SK-N-SH (cell line): ENCODE data around the gene TIAL1. TPM values are rescaled to one million over a fixed set of nuclear protein-coding genes. Genes with fewer than 3 reads are reported as not detected.

Experiments used
- CTCF ChIA-PET: fragments of 300-600, 350-600 bp; formaldehyde crosslinking; extraction: SDS; loops from one replicate; lab custom pipeline; 2021; lab: Yijun Ruan, JAX
- POLR2A ChIA-PET: fragments of 350-600 bp; sonication (Branson Sonifier 250); formaldehyde crosslinking; extraction: SDS; loops from one replicate; lab custom pipeline; 2020; ENCODE audit warnings: antibody characterized with exemption, inconsistent platforms; lab: Yijun Ruan, JAX
- DNase-seq: peaks from one replicate; pipeline ENCODE4 v3.0.0; 2012
- H2AFZ ChIP-seq: fragments of 200-600 bp; sonication (generic); 2 replicates; pipeline ENCODE4 v1.8.1; 2016; ENCODE audit warnings: antibody characterized with exemption, mild to moderate bottlenecking, low read depth
- H3F3A ChIP-seq: fragments of 200-600 bp; sonication (generic); replicated peaks from 2 replicates; pipeline ENCODE3; 2016; ENCODE audit warnings: antibody characterized with exemption, mild to moderate bottlenecking; ENCODE audit not compliant: insufficient read depth
- H3K27ac ChIP-seq, 2 experiments: fragments of 200-500 bp in 1 of 2; fragments of 200-600 bp in 1 of 2; sonication (Bioruptor generic) in 1 of 2; sonication (generic), shearing (Covaris generic) in 1 of 2; 2 replicates each; pipeline versions ENCODE4 v1.5.1 to v1.6.1; 2014 to 2016; ENCODE audit warnings: low read depth in 2 of 2, inconsistent platforms in 1 of 2, low read length in 1 of 2, mild to moderate bottlenecking in 1 of 2, mixed read lengths in 1 of 2
- H3K27me3 ChIP-seq: fragments of 200-600 bp; sonication (generic), shearing (Covaris generic); 2 replicates; pipeline ENCODE4 v1.6.1; 2016; ENCODE audit warnings: mixed run types; ENCODE audit not compliant: insufficient read depth
- H3K36me3 ChIP-seq, 2 experiments: fragments of 200-500 bp in 1 of 2; fragments of 200-600 bp in 1 of 2; sonication (Bioruptor generic) in 1 of 2; sonication (generic) in 1 of 2; replicated peaks in 1 of 2; 2 replicates each; pipeline versions ENCODE3 to v1.5.1; 2014 to 2016; ENCODE audit warnings: low read length in 1 of 2, mild to moderate bottlenecking in 1 of 2; ENCODE audit not compliant: insufficient read depth in 2 of 2, control insufficient read depth in 1 of 2
- H3K4me1 ChIP-seq, 2 experiments: fragments of 200-500 bp in 1 of 2; fragments of 200-600 bp in 1 of 2; sonication (Bioruptor generic) in 1 of 2; sonication (generic), shearing (Covaris generic) in 1 of 2; 2 replicates each; pipeline versions ENCODE4 v1.5.1 to v1.6.1; 2014 to 2016; ENCODE audit warnings: low read depth in 1 of 2, low read length in 1 of 2, mixed run types in 1 of 2; ENCODE audit not compliant: insufficient read depth in 2 of 2, control insufficient read depth in 1 of 2
- H3K4me2 ChIP-seq: fragments of 200-600 bp; sonication (generic), shearing (Covaris generic); 2 replicates; pipeline ENCODE4 v1.6.1; 2017; ENCODE audit warnings: mixed run types
- H3K4me3 ChIP-seq, 2 experiments: fragments of 200-500 bp in 1 of 2; fragments of 200-600 bp in 1 of 2; sonication (Bioruptor generic) in 1 of 2; sonication (generic), shearing (Covaris generic) in 1 of 2; 2 replicates each; pipeline versions ENCODE4 v1.5.1 to v1.8.1; 2014 to 2016; ENCODE audit warnings: low read depth in 2 of 2, inconsistent platforms in 1 of 2, low read length in 1 of 2, mild to moderate bottlenecking in 1 of 2, mixed read lengths in 1 of 2, moderate library complexity in 1 of 2
- H3K79me2 ChIP-seq: fragments of 200-600 bp; sonication (generic); 2 replicates; pipeline ENCODE4 v1.8.1; 2017; ENCODE audit warnings: mild to moderate bottlenecking; ENCODE audit not compliant: insufficient read depth
- H3K9ac ChIP-seq: fragments of 200-600 bp; sonication (generic); 2 replicates; pipeline ENCODE4 v1.6.1; 2017; ENCODE audit warnings: mixed run types
- H3K9me2 ChIP-seq: fragments of 200-600 bp; sonication (generic); 2 replicates; pipeline ENCODE4 v1.6.1; 2017; ENCODE audit warnings: mixed run types
- H3K9me3 ChIP-seq: fragments of 200-600 bp; sonication (generic); 2 replicates; pipeline ENCODE4 v1.6.1; 2017; ENCODE audit warnings: mixed run types, mild to moderate bottlenecking, moderate library complexity
- H4K20me1 ChIP-seq: fragments of 200-600 bp; sonication (generic); 2 replicates; pipeline ENCODE4 v1.6.1; 2017; ENCODE audit warnings: mild to moderate bottlenecking, mixed run types; ENCODE audit not compliant: insufficient read depth
- CHD2 ChIP-seq: fragments of 150-350 bp; IDR thresholded peaks from 2 replicates; pipeline ENCODE4 v1.6.1; 2018; ENCODE audit warnings: low read length; ENCODE audit not compliant: partially characterized antibody
- ELF1 ChIP-seq: IDR thresholded peaks from 2 replicates; pipeline ENCODE4 v1.4.0; 2012
- EP300 ChIP-seq, 2 experiments: IDR thresholded peaks; 2 replicates each; pipeline versions ENCODE4 v1.4.0 to v1.6.1; 2012; ENCODE audit warnings: borderline replicate concordance in 1 of 2, low read depth in 1 of 2, low read length in 1 of 2
- EZH2phosphoT487 ChIP-seq: fragments of 200-600 bp; sonication (generic); IDR thresholded peaks from 2 replicates; pipeline ENCODE4 v1.6.1; 2017; ENCODE audit warnings: low read depth, mixed run types, mild to moderate bottlenecking, antibody characterized with exemption, moderate library complexity, borderline replicate concordance
- FOSL2 ChIP-seq: IDR thresholded peaks from 2 replicates; pipeline ENCODE4 v1.4.0; 2012; ENCODE audit warnings: low read depth, mild to moderate bottlenecking, moderate library complexity, borderline replicate concordance
- GATA2 ChIP-seq: sonication (generic); formaldehyde crosslinking; IDR thresholded peaks from 2 replicates; pipeline ENCODE4 v1.5.0; 2020; ENCODE audit warnings: mild to moderate bottlenecking, missing genetic modification reagents
- NRF1 ChIP-seq: IDR thresholded peaks from 2 replicates; pipeline ENCODE4 v1.6.1; 2012; ENCODE audit warnings: low read depth, mild to moderate bottlenecking, low read length
- POLR2AphosphoS5 ChIP-seq: IDR thresholded peaks from 2 replicates; pipeline ENCODE4 v1.6.1; 2012; ENCODE audit warnings: low read depth, low read length
- RCOR1 ChIP-seq: fragments of 150-350 bp; IDR thresholded peaks from 2 replicates; pipeline ENCODE4 v1.6.1; 2017; ENCODE audit warnings: antibody characterized with exemption, low read length
- RFX5 ChIP-seq: IDR thresholded peaks from 2 replicates; pipeline ENCODE4 v1.6.1; 2012; ENCODE audit warnings: mild to moderate bottlenecking, improper control_type of control experiment, low read length
- SIN3A ChIP-seq: IDR thresholded peaks from 2 replicates; pipeline ENCODE4 v1.6.1; 2012; ENCODE audit warnings: low read depth, mild to moderate bottlenecking, low read length, moderate library complexity, borderline replicate concordance
- SMC3 ChIP-seq: IDR thresholded peaks from 2 replicates; pipeline ENCODE4 v1.6.1; 2012; ENCODE audit warnings: low read depth, low read length, improper control_type of control experiment
- TAF1 ChIP-seq: IDR thresholded peaks from 2 replicates; pipeline ENCODE4 v1.6.1; 2012; ENCODE audit warnings: low read depth, mild to moderate bottlenecking, low read length, moderate library complexity, borderline replicate concordance
- TEAD4 ChIP-seq: IDR thresholded peaks from 2 replicates; pipeline ENCODE4 v1.4.0; 2012; ENCODE audit warnings: mild to moderate bottlenecking, borderline replicate concordance; ENCODE audit not compliant: insufficient read depth
- YY1 ChIP-seq: IDR thresholded peaks from 2 replicates; pipeline ENCODE4 v1.4.0; 2012; ENCODE audit warnings: low read depth, mild to moderate bottlenecking
- WGBS: methylation state at CpG from one replicate; pipeline ENCODE4 v1.1.6; 2017; ENCODE audit warnings: low lambda C conversion rate; 5-methylcytosine and 5-hydroxymethylcytosine counted together
- polyA plus RNA-seq, 3 experiments: library from polyadenylated mRNA; depleted of rRNA; stranded (reverse); fragments of >200 nt; gene quantifications; 2 replicates each; pipeline ENCODE4 v1.2.3, GENCODE V29; 2012
- TF ChIP-seq, protein P1 (sequence below): IDR thresholded peaks from 2 replicates; pipeline ENCODE4 v1.4.0; 2012; ENCODE audit warnings: low read depth, borderline replicate concordance
- TF ChIP-seq, protein P2 (sequence below): IDR thresholded peaks from 2 replicates; pipeline ENCODE4 v1.6.1; 2012; ENCODE audit warnings: mild to moderate bottlenecking, low read depth, low read length, moderate library complexity
- TF ChIP-seq, protein P3 (sequence below): fragments of 150-350 bp; IDR thresholded peaks from 2 replicates; pipeline ENCODE4 v1.6.1; 2016; ENCODE audit warnings: mild to moderate bottlenecking, low read depth, low read length
- TF ChIP-seq, protein P4 (sequence below): IDR thresholded peaks from 2 replicates; pipeline ENCODE4 v1.4.0; 2012; ENCODE audit warnings: low read depth, borderline replicate concordance
- TF ChIP-seq, protein P5 (sequence below): IDR thresholded peaks from 2 replicates; pipeline ENCODE4; 2012

TIAL1 gene
- polyA plus RNA-seq, 1 of the 3 experiments (the other 2 are of a cell fraction), result 58.0 TPM

DNA sequence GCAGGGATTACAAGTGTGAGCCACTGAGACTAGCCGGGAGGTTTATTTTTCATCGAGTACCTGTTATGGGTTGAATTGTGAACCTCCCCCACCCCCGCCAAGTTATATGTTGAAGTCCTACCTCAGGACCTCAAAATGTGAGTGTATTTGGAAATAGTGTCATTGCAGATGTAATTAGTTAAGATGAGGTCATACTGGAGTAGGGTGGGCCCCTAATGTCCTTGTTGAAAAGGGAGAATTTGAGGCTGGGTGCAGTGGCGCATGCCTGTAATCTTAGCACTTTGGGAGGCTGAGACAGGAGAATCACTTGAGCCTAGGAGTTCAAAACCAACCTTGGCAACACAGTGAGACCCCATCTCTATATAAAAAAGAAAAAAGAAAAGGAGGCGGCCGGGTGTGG is 43.6 kb upstream of the TIAL1 start:
- DNase-seq, result no peak
- H3K4me1 ChIP-seq, result no peaks in the 10 kb centered on the region
- no peaks in the 10 kb centered on the region for H3K9me3 ChIP-seq
- H3K27ac ChIP-seq, result no peak overlapping the region
- H4K20me1 ChIP-seq, result no peaks in the 10 kb centered on the region
- H3K9ac ChIP-seq, result no peak overlapping the region
- H3K4me2 ChIP-seq, result no peak overlapping the region
- no peak overlapping the region for H3K4me3 ChIP-seq
- H2AFZ ChIP-seq, result no peak overlapping the region
- no peaks in the 10 kb centered on the region for H3K36me3 ChIP-seq
- H3K9me2 ChIP-seq, result no peaks in the 10 kb centered on the region
- no peak for TF ChIP-seq TAF1
- TF ChIP-seq GATA2, result no peak
- TF ChIP-seq RFX5, result no peak
- no peak for TF ChIP-seq POLR2AphosphoS5
- TF ChIP-seq, protein P1, sequence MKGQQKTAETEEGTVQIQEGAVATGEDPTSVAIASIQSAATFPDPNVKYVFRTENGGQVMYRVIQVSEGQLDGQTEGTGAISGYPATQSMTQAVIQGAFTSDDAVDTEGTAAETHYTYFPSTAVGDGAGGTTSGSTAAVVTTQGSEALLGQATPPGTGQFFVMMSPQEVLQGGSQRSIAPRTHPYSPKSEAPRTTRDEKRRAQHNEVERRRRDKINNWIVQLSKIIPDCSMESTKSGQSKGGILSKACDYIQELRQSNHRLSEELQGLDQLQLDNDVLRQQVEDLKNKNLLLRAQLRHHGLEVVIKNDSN, result no peak
- TF ChIP-seq, protein P2, sequence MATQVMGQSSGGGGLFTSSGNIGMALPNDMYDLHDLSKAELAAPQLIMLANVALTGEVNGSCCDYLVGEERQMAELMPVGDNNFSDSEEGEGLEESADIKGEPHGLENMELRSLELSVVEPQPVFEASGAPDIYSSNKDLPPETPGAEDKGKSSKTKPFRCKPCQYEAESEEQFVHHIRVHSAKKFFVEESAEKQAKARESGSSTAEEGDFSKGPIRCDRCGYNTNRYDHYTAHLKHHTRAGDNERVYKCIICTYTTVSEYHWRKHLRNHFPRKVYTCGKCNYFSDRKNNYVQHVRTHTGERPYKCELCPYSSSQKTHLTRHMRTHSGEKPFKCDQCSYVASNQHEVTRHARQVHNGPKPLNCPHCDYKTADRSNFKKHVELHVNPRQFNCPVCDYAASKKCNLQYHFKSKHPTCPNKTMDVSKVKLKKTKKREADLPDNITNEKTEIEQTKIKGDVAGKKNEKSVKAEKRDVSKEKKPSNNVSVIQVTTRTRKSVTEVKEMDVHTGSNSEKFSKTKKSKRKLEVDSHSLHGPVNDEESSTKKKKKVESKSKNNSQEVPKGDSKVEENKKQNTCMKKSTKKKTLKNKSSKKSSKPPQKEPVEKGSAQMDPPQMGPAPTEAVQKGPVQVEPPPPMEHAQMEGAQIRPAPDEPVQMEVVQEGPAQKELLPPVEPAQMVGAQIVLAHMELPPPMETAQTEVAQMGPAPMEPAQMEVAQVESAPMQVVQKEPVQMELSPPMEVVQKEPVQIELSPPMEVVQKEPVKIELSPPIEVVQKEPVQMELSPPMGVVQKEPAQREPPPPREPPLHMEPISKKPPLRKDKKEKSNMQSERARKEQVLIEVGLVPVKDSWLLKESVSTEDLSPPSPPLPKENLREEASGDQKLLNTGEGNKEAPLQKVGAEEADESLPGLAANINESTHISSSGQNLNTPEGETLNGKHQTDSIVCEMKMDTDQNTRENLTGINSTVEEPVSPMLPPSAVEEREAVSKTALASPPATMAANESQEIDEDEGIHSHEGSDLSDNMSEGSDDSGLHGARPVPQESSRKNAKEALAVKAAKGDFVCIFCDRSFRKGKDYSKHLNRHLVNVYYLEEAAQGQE, result no peak
- TF ChIP-seq RCOR1, result no peak
- TF ChIP-seq ELF1, result no peak
- TF ChIP-seq EP300 (IDR thresholded peaks at IDR 0.05; ENCODE audit: borderline replicate concordance in 1 of 2, low read depth in 1 of 2, low read length in 1 of 2), result no peak
- no peak for TF ChIP-seq FOSL2
- no peak for TF ChIP-seq TEAD4
- no peak for TF ChIP-seq EZH2phosphoT487
- TF ChIP-seq YY1, result no peak
- TF ChIP-seq CHD2, result no peak
- TF ChIP-seq SIN3A, result no peak
- TF ChIP-seq, protein P3, sequence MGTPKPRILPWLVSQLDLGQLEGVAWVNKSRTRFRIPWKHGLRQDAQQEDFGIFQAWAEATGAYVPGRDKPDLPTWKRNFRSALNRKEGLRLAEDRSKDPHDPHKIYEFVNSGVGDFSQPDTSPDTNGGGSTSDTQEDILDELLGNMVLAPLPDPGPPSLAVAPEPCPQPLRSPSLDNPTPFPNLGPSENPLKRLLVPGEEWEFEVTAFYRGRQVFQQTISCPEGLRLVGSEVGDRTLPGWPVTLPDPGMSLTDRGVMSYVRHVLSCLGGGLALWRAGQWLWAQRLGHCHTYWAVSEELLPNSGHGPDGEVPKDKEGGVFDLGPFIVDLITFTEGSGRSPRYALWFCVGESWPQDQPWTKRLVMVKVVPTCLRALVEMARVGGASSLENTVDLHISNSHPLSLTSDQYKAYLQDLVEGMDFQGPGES, result no peak
- TF ChIP-seq, protein P4, sequence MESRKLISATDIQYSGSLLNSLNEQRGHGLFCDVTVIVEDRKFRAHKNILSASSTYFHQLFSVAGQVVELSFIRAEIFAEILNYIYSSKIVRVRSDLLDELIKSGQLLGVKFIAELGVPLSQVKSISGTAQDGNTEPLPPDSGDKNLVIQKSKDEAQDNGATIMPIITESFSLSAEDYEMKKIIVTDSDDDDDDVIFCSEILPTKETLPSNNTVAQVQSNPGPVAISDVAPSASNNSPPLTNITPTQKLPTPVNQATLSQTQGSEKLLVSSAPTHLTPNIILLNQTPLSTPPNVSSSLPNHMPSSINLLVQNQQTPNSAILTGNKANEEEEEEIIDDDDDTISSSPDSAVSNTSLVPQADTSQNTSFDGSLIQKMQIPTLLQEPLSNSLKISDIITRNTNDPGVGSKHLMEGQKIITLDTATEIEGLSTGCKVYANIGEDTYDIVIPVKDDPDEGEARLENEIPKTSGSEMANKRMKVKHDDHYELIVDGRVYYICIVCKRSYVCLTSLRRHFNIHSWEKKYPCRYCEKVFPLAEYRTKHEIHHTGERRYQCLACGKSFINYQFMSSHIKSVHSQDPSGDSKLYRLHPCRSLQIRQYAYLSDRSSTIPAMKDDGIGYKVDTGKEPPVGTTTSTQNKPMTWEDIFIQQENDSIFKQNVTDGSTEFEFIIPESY, result no peak
- no peak for TF ChIP-seq NRF1
- TF ChIP-seq, protein P5, sequence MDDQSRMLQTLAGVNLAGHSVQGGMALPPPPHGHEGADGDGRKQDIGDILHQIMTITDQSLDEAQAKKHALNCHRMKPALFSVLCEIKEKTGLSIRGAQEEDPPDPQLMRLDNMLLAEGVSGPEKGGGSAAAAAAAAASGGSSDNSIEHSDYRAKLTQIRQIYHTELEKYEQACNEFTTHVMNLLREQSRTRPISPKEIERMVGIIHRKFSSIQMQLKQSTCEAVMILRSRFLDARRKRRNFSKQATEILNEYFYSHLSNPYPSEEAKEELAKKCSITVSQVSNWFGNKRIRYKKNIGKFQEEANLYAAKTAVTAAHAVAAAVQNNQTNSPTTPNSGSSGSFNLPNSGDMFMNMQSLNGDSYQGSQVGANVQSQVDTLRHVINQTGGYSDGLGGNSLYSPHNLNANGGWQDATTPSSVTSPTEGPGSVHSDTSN, result no peak
- no peak for TF ChIP-seq SMC3
- ChIA-PET CTCF (no interaction called here), POLR2A (no interaction called here)
- no peaks in the 10 kb centered on the region for H3K27me3 ChIP-seq
- 88% methylated on average over 6 of the region's 6 CpGs for WGBS
- no peaks in the 10 kb centered on the region for H3K79me2 ChIP-seq
- no peaks in the 10 kb centered on the region for H3F3A ChIP-seq
